Stimulated activated CD8-positive, alpha-beta memory T cell treated with anti-CD3 and anti-CD28 coated beads, Interleukin-4, amount 100 ng/mL, for 48 hours (primary cell): ENCODE measurements around the gene SPON2.
A peak's percentile ranks its signal among the peaks of the same experiment; 100 is the strongest.

Source experiments
- DNase-seq: peaks from one replicate; pipeline ENCODE4 v3.0.0-alpha.2; 2020

The SPON2 gene

GRCh38 chr4:1208266-1208961 is 36.0 kb upstream of the SPON2 start:
- no peak for DNase-seq

DNA sequence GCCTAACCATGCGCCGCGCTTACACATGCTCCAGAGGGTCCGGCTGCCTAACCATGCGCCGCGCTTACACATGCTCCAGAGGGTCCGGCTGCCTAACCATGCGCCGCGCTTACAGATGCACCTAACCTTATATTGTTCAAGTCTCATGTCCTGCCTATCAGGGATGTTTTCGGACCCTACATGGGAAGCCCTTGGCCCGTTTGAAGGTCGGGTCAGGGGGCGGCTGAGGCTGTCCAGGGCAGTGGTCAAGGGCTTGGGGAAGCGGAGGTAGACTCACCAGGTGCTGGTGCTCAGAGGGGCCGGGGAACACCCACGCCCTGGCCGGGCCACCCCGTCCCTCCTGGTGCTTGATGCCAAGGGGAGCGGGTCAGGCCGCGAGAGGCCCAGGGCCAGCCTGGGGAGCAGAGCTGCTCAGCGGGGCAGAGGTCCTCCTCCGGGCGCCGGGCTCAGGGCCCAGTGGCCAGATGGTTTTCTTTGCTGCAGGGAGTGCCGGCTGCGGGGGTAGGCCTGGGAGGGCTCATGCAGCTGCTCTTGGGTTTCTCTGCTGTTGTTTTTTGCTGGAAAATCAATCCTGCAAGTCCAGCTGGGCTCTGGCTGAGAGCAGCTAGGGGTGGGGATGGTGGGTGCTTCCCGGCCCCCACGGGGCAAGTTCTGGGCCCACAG is 35.4 kb upstream of the SPON2 start:
- DNase-seq, result no peak

DNA sequence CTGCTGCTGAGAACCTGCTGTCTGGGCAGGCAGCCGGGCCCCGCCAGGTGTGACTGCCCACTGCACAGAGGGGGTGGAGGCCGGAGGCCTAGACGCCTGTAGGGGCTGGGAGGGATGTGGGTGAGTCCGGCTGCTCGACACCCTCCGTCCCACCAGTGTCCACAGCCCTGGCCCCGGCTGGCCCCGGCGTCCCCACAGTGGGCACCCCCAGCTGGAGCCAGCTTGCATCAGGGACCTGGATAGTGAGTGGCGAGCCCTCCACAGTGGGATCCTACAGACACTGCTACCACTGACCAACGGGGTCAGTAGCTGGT is 34.7 kb upstream of the SPON2 start:
- no peak for DNase-seq

- no peak for DNase-seq
Measured at GRCh38 chr4:1206299-1207156, 34.1 kb upstream of the SPON2 start.

GRCh38 chr4:1205586-1206298 is 33.4 kb upstream of the SPON2 start:
- DNase-seq, result no peak

GRCh38 chr4:1204828-1205585 is 32.6 kb upstream of the SPON2 start:
- no peak for DNase-seq

- peak; percentile 20 for DNase-seq
Measured at GRCh38 chr4:1204286-1204827, 32.0 kb upstream of the SPON2 start.

GRCh38 chr4:1203026-1203616 is 30.7 kb upstream of the SPON2 start:
- peak; percentile 23 for DNase-seq

DNA sequence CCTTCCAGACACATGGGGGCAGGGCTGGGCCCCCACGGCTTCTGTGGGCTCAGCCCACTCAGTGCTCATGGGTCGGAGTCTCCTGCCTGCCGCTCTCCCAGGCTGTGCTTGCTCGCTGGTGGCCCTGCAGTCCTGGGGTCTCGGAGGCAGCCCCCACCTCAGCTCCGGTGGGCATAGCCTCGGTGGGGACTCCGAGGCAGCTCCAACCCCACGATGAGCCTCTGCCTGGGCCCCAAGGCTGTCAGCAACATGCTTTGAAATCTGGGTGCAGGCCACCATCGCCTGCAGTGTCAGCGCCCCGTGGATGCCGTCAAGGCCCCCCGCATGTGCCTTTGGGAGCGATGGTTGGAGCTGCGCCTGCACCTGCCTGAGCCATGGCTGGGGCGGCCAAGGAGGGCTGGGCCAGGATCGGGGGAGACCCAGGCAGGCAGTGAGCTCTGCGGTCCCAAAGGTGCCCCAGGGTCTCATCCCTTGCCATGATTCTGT is 30.2 kb upstream of the SPON2 start:
- DNase-seq, result no peak

GRCh38 chr4:1201851-1202525 is 29.6 kb upstream of the SPON2 start:
- peak; percentile 86 for DNase-seq

DNA sequence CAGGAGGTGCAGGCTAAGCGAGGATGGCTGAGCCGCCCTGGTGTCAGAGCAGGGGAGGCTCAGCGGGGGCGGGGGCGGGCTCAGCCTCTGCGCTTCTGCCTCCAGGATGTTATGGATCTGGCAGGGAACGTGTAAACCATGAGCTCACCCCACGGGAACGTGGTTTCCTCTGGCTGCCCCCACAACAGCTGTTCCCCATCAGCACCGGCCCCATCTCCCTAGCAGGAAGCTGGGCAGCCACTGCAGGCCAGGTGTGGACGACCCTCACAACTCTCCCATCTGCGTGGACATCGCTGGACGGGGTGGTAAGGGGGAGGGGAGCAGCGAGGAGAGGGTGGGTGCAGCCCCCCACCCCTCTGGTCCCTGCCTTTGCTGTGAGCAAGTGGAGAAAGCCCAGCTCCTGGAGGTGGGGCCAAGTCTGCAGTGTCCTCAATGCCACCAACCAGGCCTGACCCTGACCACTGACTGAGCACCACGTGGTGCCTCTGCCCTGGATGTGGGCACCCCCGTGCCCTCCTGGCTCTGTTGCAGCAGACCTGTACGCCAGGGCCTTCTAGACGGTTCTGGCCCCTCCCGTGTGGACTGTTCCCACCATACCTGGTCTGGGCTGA is 28.1 kb upstream of the SPON2 start:
- peak; percentile 33 for DNase-seq

GRCh38 chr4:1199556-1200331 is 27.4 kb upstream of the SPON2 start:
- DNase-seq, result peak; percentile 18

DNA sequence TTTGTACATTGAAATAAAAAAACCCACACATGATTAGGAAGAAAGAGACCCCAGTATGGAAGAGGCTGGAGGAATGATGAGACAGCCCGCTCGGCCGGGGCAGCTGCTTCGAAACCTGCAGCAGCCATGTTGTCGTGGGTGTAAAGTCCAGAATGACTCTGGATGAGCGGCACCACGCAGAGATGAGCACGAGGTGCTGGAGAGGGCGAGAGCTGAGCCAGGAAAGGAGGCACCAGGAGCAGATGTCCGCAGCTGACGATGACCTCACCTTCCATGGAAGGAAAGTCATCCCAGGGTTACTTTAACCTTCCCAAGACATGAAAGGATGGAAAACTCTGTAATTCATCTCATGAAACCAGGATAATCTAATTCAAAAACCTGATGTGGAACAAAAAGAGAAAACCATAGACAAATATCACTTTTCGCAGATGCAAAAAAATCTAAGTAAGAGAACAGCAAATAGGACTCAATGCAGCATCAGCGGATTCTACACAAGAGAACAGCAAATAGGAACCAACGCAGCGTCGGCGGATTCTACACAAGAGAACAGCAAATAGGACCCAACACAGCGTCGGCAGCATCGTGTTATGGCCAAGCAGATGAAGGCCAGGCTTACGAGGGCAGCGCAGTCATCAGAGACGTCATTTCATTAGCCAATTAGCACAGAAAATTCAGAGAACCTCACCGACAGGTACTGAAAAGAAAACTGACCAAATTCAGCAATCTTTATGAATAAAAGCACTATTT is 25.9 kb upstream of the SPON2 start:
- peak; percentile 17 for DNase-seq

GRCh38 chr4:1196421-1197183 is 24.2 kb upstream of the SPON2 start:
- DNase-seq, result peak; percentile 21

- peak; percentile 5 for DNase-seq
Measured at GRCh38 chr4:1195891-1196401, 23.6 kb upstream of the SPON2 start.

- peak; percentile 20 for DNase-seq
Measured at GRCh38 chr4:1195109-1195671, 22.8 kb upstream of the SPON2 start.
